HuH-7.5 (cell line): ENCODE measurements around the gene NMT2.

Source experiments
- DNase-seq: peaks from one replicate; pipeline ENCODE4 v3.0.0; 2011; ENCODE audit warnings: low spot score

NMT2 gene

GRCh38 chr10:15181576-15182156 lies 13.2 kb upstream of the NMT2 start:
- DNase-seq, result no peak

GRCh38 chr10:15180736-15181135 lies 12.2 kb upstream of the NMT2 start:
- no peak for DNase-seq

GRCh38 chr10:15176269-15176668 lies 7.8 kb upstream of the NMT2 start:
- no peak for DNase-seq

- DNase-seq, result no peak
Measured at GRCh38 chr10:15175587-15175986, 7.1 kb upstream of the NMT2 start.

GRCh38 chr10:15172306-15172840 lies 3.9 kb upstream of the NMT2 start:
- DNase-seq, result no peak

GRCh38 chr10:15169555-15170401 lies 1.3 kb upstream of the NMT2 start:
- DNase-seq, result no peak

- peak; percentile 90 for DNase-seq
Measured at GRCh38 chr10:15168786-15169554, 477 bp upstream of the NMT2 start.

GRCh38 chr10:15167411-15168290 lies 842 bp downstream of the NMT2 start:
- DNase-seq, result peak; percentile 83

- no peak for DNase-seq
Measured at GRCh38 chr10:15166325-15166724, 2.2 kb downstream of the NMT2 start.

GRCh38 chr10:15163253-15163828 lies 5.2 kb downstream of the NMT2 start:
- no peak for DNase-seq

GRCh38 chr10:15158972-15159371 lies 9.5 kb downstream of the NMT2 start:
- DNase-seq, result no peak

GRCh38 chr10:15158448-15158847 lies 10.0 kb downstream of the NMT2 start:
- no peak for DNase-seq

- no peak for DNase-seq
Measured at GRCh38 chr10:15155978-15156656, 12.4 kb downstream of the NMT2 start.

- no peak for DNase-seq
Measured at GRCh38 chr10:15152556-15152955, 15.9 kb downstream of the NMT2 start.

GRCh38 chr10:15150563-15150962 lies 17.9 kb downstream of the NMT2 start:
- no peak for DNase-seq

- no peak for DNase-seq
Measured at GRCh38 chr10:15149042-15149771, 19.3 kb downstream of the NMT2 start.

- no peak for DNase-seq
Measured at GRCh38 chr10:15147594-15148392, 20.7 kb downstream of the NMT2 start.

GRCh38 chr10:15146366-15146765 lies 22.1 kb downstream of the NMT2 start:
- DNase-seq, result no peak

- no peak for DNase-seq
Measured at GRCh38 chr10:15144788-15145187, 23.7 kb downstream of the NMT2 start.
